IMR-90 (cell line): ENCODE data around the gene ZFAND2B. TPM values are rescaled to one million over a fixed set of nuclear protein-coding genes. Genes with fewer than 3 reads are reported as not detected.

ENCODE experiments used
- MXI1 ChIP-seq: IDR thresholded peaks from 2 replicates; pipeline ENCODE4 v1.6.1; 2012; ENCODE audit warnings: low read depth, mild to moderate bottlenecking, low read length, moderate library complexity, borderline replicate concordance
- NFE2L2 ChIP-seq: fragments of 150-350 bp; IDR thresholded peaks from 2 replicates; pipeline ENCODE4 v1.6.1; 2016; ENCODE audit warnings: low read depth, mild to moderate bottlenecking, low read length
- POLR2A ChIP-seq: IDR thresholded peaks from 2 replicates; pipeline ENCODE4 v1.6.1; 2012; ENCODE audit warnings: mild to moderate bottlenecking, low read depth, low read length
- polyA plus RNA-seq, 3 experiments: library from polyadenylated mRNA; depleted of rRNA; stranded (reverse); fragments of >200 nt; gene quantifications; 2 replicates each; pipeline ENCODE4 v1.2.3, GENCODE V29; 2012; ENCODE audit warnings: low replicate concordance in 1 of 3
- total RNA-seq: library from RNA; depleted of rRNA; stranded (reverse); fragments of >200 nt; gene quantifications from 2 replicates; pipeline ENCODE4 v1.2.3, GENCODE V29; 2012
- TF ChIP-seq, protein P1 (sequence below): conservative IDR thresholded peaks from 2 replicates; pipeline ENCODE4 v1.5.1; 2012; ENCODE audit warnings: mild to moderate bottlenecking, low read depth, low read length, improper control_type of control experiment

The ZFAND2B gene
- total and polyA plus RNA-seq, 2 of the 4 experiments (the other 2 are of a cell fraction) = 25.5 to 38.3 TPM

- TF ChIP-seq, protein P1, sequence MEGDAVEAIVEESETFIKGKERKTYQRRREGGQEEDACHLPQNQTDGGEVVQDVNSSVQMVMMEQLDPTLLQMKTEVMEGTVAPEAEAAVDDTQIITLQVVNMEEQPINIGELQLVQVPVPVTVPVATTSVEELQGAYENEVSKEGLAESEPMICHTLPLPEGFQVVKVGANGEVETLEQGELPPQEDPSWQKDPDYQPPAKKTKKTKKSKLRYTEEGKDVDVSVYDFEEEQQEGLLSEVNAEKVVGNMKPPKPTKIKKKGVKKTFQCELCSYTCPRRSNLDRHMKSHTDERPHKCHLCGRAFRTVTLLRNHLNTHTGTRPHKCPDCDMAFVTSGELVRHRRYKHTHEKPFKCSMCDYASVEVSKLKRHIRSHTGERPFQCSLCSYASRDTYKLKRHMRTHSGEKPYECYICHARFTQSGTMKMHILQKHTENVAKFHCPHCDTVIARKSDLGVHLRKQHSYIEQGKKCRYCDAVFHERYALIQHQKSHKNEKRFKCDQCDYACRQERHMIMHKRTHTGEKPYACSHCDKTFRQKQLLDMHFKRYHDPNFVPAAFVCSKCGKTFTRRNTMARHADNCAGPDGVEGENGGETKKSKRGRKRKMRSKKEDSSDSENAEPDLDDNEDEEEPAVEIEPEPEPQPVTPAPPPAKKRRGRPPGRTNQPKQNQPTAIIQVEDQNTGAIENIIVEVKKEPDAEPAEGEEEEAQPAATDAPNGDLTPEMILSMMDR = no peak
- TF ChIP-seq NFE2L2 (no peak), MXI1 (peak; percentile 84), POLR2A (no peak; the same call in 1 of the 2 replicates)
Observed at GRCh38 chr2:219218732-219219701, 12.4 kb downstream of the ZFAND2B start, which contains the start of gene ABCB6 (continued).
